ENCODE data around the gene KCNC1.

The KCNC1 gene

GRCh38 chr11:17734418-17734911, at the start of gene KCNC1:
TSS of gene KCNC1 (plus strand) at chr11:17734781. CDS start at chr11:17736003, 1,222 bp downstream.
- no peak for TF ChIP-seq CTCF (IDR thresholded peaks at IDR 0.05; ENCODE audit: control extremely low read depth, extremely low read depth, low read depth, missing control alignments)
- CTCF ChIA-PET: interaction anchor here (1.0 to 10.5 kb wide), 2 partner anchors 136 to 241 kb away, joined by 6 to 290 read pairs; no protein-coding TSS in a partner anchor
- no peak for DNase-seq (ENCODE audit: extremely low spot score)
- POLR2A ChIA-PET: interaction anchor here (0.6 kb wide), 1 partner anchor 136 kb away, joined by 3 read pairs; no protein-coding TSS in a partner anchor

GRCh38 chr11:17686231-17686980, 48.2 kb upstream of the KCNC1 start:
- DNase-seq (ENCODE audit: extremely low spot score): no peak
- CTCF ChIA-PET: interaction anchor here (0.6 kb wide), 1 partner anchor 45 kb away, joined by 3 read pairs; no protein-coding TSS in a partner anchor
- POLR2A ChIA-PET: no interaction called here
- TF ChIP-seq CTCF (IDR thresholded peaks at IDR 0.05; ENCODE audit: control extremely low read depth, extremely low read depth, low read depth, missing control alignments): no peak

- no peak for TF ChIP-seq CTCF (IDR thresholded peaks at IDR 0.05; ENCODE audit: control extremely low read depth, extremely low read depth, low read depth, missing control alignments)
- DNase-seq (ENCODE audit: extremely low spot score): no peak
- CTCF ChIA-PET: no interaction called here
- POLR2A ChIA-PET: no interaction called here
Measured at GRCh38 chr11:17687946-17688670, 46.5 kb upstream of the KCNC1 start.

- no peak for TF ChIP-seq CTCF (IDR thresholded peaks at IDR 0.05; ENCODE audit: control extremely low read depth, extremely low read depth, low read depth, missing control alignments)
- DNase-seq (ENCODE audit: extremely low spot score): no peak
- ChIA-PET POLR2A (no interaction called here), CTCF (no interaction called here)
Measured at GRCh38 chr11:17691550-17691949, 43.0 kb upstream of the KCNC1 start.

- TF ChIP-seq CTCF (IDR thresholded peaks at IDR 0.05; ENCODE audit: control extremely low read depth, extremely low read depth, low read depth, missing control alignments): no peak
- no peak for DNase-seq (ENCODE audit: extremely low spot score)
- ChIA-PET CTCF (no interaction called here), POLR2A (no interaction called here)
Measured at GRCh38 chr11:17691976-17692375, 42.6 kb upstream of the KCNC1 start.

- ChIA-PET CTCF (interaction anchor here (1.6 kb wide), 1 partner anchor 9 kb away, joined by 5 read pairs; no protein-coding TSS in a partner anchor), POLR2A (no interaction called here)
- TF ChIP-seq CTCF (IDR thresholded peaks at IDR 0.05; ENCODE audit: control extremely low read depth, extremely low read depth, low read depth, missing control alignments): no peak
- no peak for DNase-seq (ENCODE audit: extremely low spot score)
Measured at GRCh38 chr11:17692931-17693330, 41.6 kb upstream of the KCNC1 start.
